Measurements from ENCODE around the gene DMRT1.

DMRT1 gene

DNA sequence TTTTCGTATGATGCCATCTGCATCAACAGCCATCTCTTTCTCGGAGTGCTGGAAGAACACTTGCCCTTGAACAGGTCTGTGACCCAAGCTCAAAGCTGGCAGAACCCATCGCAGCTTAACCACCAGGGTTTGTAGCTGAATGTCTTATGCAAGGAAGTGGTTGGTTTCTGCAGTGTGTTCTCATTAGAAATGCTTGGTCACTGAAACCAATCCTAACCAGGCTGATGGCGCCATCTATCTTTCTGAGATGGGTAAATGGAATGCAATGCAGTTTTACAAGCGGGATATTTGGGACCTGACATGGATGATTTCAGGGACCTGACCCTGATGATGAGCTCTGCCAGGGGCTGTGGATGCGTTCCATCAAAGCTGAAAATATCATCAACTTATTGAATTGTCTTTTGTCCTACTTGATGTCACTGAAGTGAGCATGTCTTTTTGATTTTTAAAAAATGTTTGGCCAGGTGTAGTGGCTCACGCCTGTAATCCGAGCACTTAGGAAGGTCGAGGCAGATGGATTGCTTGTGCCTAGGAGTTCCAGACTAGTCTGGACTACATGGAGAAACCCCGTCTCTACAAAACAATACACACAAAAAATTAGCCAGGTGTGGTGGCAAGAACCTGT, 163.7 kb downstream of the DMRT1 start:
- no peak for DNase-seq

GRCh38 chr9:1007312-1007711, 165.8 kb downstream of the DMRT1 start:
- DNase-seq = no peak

- no peak for DNase-seq
Observed at GRCh38 chr9:1008216-1008615, 166.7 kb downstream of the DMRT1 start.

GRCh38 chr9:1009101-1009707, 167.7 kb downstream of the DMRT1 start:
- peak; percentile 45 for DNase-seq

GRCh38 chr9:1013021-1013420, 171.5 kb downstream of the DMRT1 start:
- no peak for DNase-seq

GRCh38 chr9:1014225-1014624, 172.7 kb downstream of the DMRT1 start:
- DNase-seq = no peak

GRCh38 chr9:1014640-1015039, 173.1 kb downstream of the DMRT1 start:
- no peak for DNase-seq

GRCh38 chr9:1018121-1018520, 176.6 kb downstream of the DMRT1 start:
- no peak for DNase-seq

All from DMS79 treated with DMSO at 0.1 percent for 48 hours (cell line).